SK-N-MC (cell line): ENCODE results near the gene KL.

Source experiments
- EZH2 ChIP-seq: fragments of 200-600 bp; sonication (generic); IDR thresholded peaks from one replicate; pipeline ENCODE4 v1.6.1; 2017; ENCODE audit warnings: antibody characterized with exemption
- POLR2AphosphoS5 ChIP-seq: IDR thresholded peaks from 2 replicates; pipeline ENCODE4 v1.6.1; 2012; ENCODE audit warnings: mild to moderate bottlenecking, low read depth, low read length, borderline replicate concordance

DNA sequence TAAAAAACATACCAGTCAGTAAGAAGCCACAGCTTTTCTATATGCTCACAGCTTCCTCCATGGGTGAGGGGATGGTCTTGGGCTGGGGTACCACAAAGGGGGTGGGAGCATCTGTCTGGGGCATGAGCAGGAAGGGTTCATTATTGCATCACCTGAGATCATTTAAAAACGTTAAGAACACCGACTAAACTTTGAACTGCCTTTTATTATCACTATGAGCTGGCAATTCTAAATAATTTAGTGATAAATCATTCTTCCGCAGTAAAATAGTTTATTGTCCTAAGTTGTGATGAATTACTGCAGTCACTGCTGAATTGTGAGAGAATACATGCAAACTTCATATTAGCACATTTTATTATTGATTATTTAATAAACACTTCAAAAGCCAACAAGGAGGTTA lies 71.6 kb downstream of the KL start:
- no peak for TF ChIP-seq EZH2
- no peak for TF ChIP-seq POLR2AphosphoS5
